ENCODE data around the gene ELK3. TPM values are rescaled to one million over a fixed set of nuclear protein-coding genes. Genes with fewer than 3 reads are reported as not detected.

The ELK3 gene
- total RNA-seq, 3 donors from 2014 or later: 33.8 to 43.1 (median 33.9) TPM

DNA sequence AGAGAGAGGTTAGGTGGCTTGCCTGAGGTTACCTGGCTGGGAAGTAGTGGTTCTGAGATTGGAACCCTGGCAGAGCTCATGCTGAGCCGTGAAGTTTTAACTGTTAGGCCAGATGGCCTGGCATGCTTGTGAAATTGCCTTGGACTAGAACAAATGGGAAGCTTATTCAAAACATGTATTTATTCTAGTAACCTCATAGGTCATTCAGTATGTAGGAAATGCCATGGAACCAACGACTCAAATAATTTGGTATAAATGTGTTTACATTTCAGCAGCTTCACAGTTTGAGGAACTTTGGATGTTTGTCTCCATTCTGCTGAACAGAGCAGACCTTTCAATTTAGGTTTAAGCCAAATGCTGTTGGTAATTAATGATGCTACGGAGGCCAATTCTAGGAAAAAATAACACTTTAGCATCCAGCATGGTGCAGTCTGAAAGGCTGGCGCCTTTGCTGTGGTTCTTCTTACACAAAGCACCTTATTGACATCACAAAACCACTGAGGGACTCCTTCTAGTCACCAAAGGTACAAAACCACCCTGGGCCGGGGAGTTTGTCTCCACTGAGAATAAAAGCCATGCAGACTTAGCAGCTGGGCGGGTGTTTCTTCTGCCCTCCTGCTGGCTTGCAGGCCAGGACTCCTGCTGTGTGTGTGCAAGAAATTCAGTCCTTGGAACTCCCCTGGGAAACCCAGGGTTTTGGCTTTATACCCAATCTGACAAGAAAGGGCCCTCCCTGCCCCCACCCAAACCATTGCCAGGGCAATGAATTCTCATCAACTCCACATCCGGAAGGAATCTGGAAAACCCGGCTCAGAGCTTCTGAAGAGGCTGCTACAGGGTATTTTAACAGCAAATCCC lies 64.2 kb downstream of the ELK3 start:
- peak in 1 of 2 donors; percentile 54 for ATAC-seq
- Mint-ChIP-seq H3K9me3 (no peaks in the 10 kb centered on the region), H3K27me3 (ENCODE audit: low read depth) (no peaks in the 10 kb centered on the region), H3K36me3 (ENCODE audit: insufficient read depth) (peaks cover 35% of the 10 kb centered on the region), H3K4me3 (no peak overlapping the region), H3K4me1 (ENCODE audit: low read depth) (peaks cover 16% of the 10 kb centered on the region)
- no peak for DNase-seq

DNA sequence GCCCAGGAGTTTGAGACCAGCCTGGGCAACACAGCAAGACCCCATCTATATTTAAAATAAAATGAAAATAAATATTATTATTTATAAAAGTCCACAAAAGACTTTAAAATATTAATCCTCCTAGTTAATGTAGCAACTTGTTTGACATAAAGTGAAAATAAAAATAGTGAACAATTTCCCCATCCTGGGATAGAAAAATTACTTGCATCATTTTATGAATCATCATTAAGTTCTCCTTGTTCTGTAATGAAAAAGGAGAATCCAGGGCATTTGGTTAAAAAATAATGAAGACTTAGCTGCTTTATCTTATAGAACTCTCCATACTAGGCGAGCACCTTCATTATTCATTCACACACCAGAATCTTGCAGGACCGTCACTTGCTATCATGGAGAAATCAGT lies 66.1 kb downstream of the ELK3 start:
- H3K27me3 Mint-ChIP-seq (ENCODE audit: low read depth): no peaks in the 10 kb centered on the region
- H3K4me1 Mint-ChIP-seq (ENCODE audit: low read depth): peaks cover 8% of the 10 kb centered on the region
- H3K36me3 Mint-ChIP-seq (ENCODE audit: insufficient read depth): peaks cover 35% of the 10 kb centered on the region
- no peak overlapping the region for H3K4me3 Mint-ChIP-seq
- DNase-seq (no peak), ATAC-seq (no peak)
- no peaks in the 10 kb centered on the region for H3K9me3 Mint-ChIP-seq

DNA sequence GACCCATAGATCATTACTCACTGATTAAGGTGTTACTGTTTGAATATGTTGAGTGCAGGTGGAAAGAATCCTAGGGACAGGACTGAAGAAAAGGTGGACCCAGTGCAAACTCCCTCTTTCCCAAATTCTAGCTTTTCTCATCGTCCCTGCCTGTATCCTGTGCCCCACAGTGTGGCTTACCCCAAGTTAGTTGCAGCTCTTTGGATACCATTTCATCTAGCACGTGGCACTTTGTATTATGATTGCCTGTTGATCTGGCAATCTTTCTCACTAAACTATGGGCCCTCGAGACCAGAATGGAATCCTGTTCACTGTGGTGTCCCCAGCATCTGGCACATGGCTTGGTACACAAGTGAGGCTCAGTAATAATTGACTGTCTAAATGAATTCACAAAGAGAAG lies 66.5 kb downstream of the ELK3 start:
- Mint-ChIP-seq H3K36me3 (ENCODE audit: insufficient read depth) (peaks cover 32% of the 10 kb centered on the region), H3K4me3 (no peak overlapping the region), H3K9me3 (no peaks in the 10 kb centered on the region), H3K4me1 (ENCODE audit: low read depth) (peaks cover 10% of the 10 kb centered on the region), H3K27me3 (ENCODE audit: low read depth) (no peaks in the 10 kb centered on the region)
- DNase-seq (no peak), ATAC-seq (no peak)

DNA sequence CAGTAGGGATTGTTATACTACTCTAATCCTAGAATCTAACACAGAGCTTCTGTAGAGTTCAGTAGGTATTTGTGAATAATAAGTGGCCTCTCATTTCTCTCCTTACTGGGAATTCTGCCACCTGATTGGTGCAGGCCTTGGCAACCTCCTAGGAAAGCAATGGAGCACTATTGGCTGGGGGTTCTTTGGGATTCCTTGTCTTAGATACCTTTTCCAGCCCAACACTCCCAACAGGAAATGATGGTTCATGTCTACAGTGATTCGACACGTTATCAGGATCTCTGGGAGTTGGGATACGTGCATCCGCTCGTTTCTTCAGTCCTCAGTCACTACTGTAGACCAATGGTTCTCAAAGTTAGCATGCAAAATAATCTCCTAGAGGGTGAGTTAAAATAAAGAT lies 67.4 kb downstream of the ELK3 start:
- DNase-seq (no peak), ATAC-seq (no peak)
- H3K9me3 Mint-ChIP-seq: no peaks in the 10 kb centered on the region
- no peak overlapping the region for H3K4me3 Mint-ChIP-seq
- H3K4me1 Mint-ChIP-seq (ENCODE audit: low read depth): peaks cover 14% of the 10 kb centered on the region
- no peaks in the 10 kb centered on the region for H3K27me3 Mint-ChIP-seq (ENCODE audit: low read depth)
- H3K36me3 Mint-ChIP-seq (ENCODE audit: insufficient read depth): peaks cover 34% of the 10 kb centered on the region

DNA sequence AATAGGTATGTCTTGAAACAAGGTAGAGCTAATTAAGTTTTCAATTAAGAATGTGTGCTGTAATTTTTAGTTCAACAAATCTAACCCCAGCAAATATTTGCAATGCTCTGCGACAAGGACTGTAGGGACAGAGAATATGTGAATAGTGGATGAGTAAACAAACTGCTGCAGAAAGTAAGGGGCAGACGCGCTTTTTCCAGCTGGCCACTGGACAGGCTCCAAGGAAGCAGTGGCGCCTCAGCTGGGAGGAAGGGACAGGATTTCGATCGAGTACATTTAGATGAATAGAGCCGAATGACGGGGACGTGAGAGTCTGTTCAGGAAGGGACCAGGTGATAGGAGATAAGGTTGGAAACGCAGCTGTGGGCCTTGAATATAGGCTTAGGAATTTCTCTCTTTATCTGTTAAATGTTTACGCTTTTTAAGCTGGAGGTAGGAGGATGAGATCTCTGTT lies 69.3 kb downstream of the ELK3 start:
- Mint-ChIP-seq H3K36me3 (ENCODE audit: insufficient read depth) (peaks cover 45% of the 10 kb centered on the region), H3K9me3 (no peaks in the 10 kb centered on the region), H3K27me3 (ENCODE audit: low read depth) (no peaks in the 10 kb centered on the region), H3K4me3 (no peak overlapping the region), H3K4me1 (ENCODE audit: low read depth) (peaks cover 19% of the 10 kb centered on the region)
- DNase-seq: no peak
- no peak for ATAC-seq

DNA sequence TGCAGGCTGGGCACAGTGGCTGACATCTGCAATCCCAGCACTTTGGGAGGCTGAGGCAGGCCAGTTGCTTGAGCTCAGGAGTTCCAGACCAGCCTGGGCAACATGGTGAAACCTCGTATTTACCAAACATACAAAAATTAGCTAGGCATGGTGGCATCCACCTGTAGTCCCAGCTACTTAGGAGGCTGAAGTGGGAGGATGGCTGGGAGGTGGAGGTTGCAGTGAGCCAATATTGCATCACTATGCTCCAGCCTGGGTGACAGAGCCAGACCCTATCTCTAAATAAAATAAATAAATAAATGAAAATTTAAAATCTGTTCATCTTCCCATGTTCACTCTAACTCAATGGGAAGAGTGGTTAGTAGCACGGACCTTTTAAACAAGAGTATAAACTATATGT lies 71.2 kb downstream of the ELK3 start:
- Mint-ChIP-seq H3K27me3 (ENCODE audit: low read depth) (no peaks in the 10 kb centered on the region), H3K9me3 (no peaks in the 10 kb centered on the region), H3K4me3 (no peak overlapping the region), H3K36me3 (ENCODE audit: insufficient read depth) (peaks cover 47% of the 10 kb centered on the region), H3K4me1 (ENCODE audit: low read depth) (peaks cover 20% of the 10 kb centered on the region)
- no peak for ATAC-seq
- DNase-seq: no peak

DNA sequence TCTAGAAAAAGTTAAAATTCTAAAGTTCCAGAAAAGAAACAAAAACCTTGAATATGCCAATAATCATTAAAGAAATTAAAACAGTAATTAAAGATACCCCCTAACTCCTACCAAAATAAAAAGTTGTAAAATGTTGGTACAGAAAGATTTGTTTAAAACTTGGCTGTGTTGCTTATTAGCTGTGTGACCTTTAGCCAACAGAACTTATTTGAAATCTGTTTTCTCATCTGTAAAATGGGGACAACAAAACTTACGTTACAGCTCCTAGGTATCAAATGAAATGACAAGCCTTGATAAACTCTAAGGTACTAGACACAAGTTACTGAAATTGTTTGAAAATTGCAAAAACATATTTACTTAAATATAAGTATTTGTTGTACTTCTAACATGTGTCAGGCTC lies 71.7 kb downstream of the ELK3 start:
- ATAC-seq (no peak), DNase-seq (no peak)
- H3K4me3 Mint-ChIP-seq: no peak overlapping the region
- peaks cover 20% of the 10 kb centered on the region for H3K4me1 Mint-ChIP-seq (ENCODE audit: low read depth)
- H3K9me3 Mint-ChIP-seq: no peaks in the 10 kb centered on the region
- peaks cover 46% of the 10 kb centered on the region for H3K36me3 Mint-ChIP-seq (ENCODE audit: insufficient read depth)
- H3K27me3 Mint-ChIP-seq (ENCODE audit: low read depth): no peaks in the 10 kb centered on the region

DNA sequence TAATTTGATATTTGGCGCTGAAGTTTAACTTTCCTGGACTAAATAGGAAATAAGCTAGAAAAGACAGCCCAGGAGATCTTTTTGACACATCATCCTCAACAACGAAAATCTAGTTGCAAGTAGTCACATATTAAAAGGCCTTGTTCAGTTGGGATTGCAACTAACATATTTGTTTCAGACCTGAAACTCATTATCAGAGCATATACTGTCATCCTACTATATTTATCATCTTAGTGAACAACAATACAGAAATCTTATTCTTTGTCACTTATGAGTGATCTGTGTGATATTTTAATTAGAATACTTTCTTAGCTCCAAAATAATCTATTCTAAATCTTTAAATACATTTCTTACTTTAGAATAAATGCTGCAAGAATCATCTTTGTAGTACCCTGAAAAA lies 72.1 kb downstream of the ELK3 start:
- Mint-ChIP-seq H3K4me3 (no peak overlapping the region), H3K9me3 (no peaks in the 10 kb centered on the region), H3K27me3 (ENCODE audit: low read depth) (no peaks in the 10 kb centered on the region), H3K36me3 (ENCODE audit: insufficient read depth) (peaks cover 42% of the 10 kb centered on the region), H3K4me1 (ENCODE audit: low read depth) (peaks cover 18% of the 10 kb centered on the region)
- no peak for ATAC-seq
- DNase-seq: no peak

DNA sequence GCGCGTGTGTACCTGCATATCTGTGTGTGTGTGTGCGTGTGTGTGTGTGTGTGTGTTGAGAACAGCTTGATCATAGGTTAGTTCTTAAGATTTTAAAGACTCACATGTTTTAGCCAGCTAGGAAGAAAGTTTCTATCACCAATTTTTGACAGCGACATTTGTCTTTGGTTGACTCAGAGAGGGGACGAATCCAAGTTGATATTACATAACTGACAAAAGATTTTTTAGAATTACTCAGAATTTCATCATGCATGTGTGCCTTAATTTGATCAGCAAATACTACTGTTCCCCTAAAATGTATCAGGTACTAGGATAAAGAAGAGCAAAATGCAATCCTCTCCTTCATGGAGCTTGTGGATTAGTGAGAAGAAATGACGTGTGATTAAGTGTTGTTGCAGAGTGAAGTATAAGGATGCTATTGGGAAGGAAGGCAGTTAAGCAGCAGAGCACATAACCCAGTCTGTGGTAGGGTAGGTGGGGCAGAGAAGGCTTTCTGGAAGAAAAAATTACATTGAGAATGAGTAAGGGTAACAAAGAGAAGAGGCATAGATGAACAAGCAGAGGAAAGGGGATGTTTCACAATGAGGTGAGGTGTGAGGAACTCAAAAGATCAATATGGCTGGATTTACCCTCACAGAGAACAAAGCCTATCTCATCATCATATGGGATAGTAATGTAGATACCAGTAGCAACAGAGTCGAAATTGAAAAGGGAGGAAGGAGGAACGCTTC lies 77.5 kb downstream of the ELK3 start:
- Mint-ChIP-seq H3K4me1 (ENCODE audit: low read depth) (peaks cover 25% of the 10 kb centered on the region), H3K27me3 (ENCODE audit: low read depth) (no peaks in the 10 kb centered on the region), H3K4me3 (no peak overlapping the region), H3K9me3 (no peaks in the 10 kb centered on the region), H3K36me3 (ENCODE audit: insufficient read depth) (peaks cover 43% of the 10 kb centered on the region)
- no peak for ATAC-seq
- DNase-seq: no peak

DNA sequence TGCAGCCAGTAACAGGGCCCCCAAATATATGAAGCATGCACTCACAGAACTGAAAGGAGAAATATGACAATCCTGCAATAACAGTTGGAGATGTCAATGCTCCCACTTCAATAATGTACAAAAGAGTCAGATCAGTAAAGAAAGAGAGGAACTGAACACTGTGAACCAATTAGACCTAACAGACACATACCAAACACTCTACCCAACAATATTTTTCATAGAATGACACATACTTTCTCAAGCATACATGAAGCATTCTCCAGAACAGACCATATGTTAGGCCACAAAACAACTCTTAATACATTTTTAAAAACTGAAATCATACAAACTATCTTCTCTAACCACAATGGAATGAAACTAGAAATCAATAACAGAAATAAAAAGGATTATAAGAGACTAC lies 80.2 kb downstream of the ELK3 start:
- H3K4me1 Mint-ChIP-seq (ENCODE audit: low read depth): peaks cover 20% of the 10 kb centered on the region
- DNase-seq (no peak), ATAC-seq (peak; percentile 78 to 84)
- peaks cover 43% of the 10 kb centered on the region for H3K36me3 Mint-ChIP-seq (ENCODE audit: insufficient read depth)
- no peaks in the 10 kb centered on the region for H3K27me3 Mint-ChIP-seq (ENCODE audit: low read depth)
- H3K4me3 Mint-ChIP-seq: no peak overlapping the region
- H3K9me3 Mint-ChIP-seq: no peaks in the 10 kb centered on the region

DNA sequence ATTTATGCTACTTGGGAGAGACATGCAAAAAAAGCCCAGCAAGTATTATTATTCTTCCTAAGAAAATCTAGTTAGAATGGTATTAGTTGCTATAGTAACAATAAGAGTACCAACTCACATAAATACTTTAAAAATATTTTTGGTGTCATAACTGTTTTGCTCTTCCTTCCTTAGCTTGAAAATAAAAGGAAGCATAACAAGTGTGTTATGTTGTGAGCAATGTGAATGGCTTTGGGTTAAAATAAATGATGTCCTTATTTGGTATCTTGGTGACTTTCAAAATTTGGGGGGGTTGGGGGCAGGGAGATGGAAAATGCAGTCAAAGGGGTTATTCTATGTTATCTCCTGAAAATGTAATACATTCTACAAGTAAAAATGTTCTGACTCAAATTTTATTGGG lies 91.0 kb downstream of the ELK3 start:
- ATAC-seq: no peak
- no peak overlapping the region for H3K4me3 Mint-ChIP-seq
- H3K27me3 Mint-ChIP-seq (ENCODE audit: low read depth): no peaks in the 10 kb centered on the region
- DNase-seq: no peak
- peaks cover 12% of the 10 kb centered on the region for H3K4me1 Mint-ChIP-seq (ENCODE audit: low read depth)
- H3K36me3 Mint-ChIP-seq (ENCODE audit: insufficient read depth): peaks cover 54% of the 10 kb centered on the region
- no peaks in the 10 kb centered on the region for H3K9me3 Mint-ChIP-seq

DNA sequence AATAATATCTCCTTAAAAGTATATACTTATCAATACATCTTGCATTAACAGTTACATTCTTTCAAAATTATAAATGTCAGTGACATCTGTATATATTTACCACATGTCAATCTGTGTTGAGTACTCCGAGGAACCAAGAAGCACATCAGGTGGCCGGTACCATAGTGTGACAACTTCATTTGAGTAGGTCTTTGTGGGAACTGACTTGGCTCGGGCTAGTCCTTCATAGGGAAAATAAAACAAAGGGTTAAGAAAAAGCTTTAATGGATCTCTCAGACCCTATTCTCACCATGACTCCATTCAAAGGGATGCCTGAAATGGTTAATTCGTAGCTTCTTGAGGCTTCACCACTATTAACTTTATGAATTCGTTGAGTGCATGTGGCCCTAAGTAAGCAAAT lies 94.9 kb downstream of the ELK3 start:
- DNase-seq (no peak), ATAC-seq (no peak)
- H3K36me3 Mint-ChIP-seq (ENCODE audit: insufficient read depth): peaks cover 48% of the 10 kb centered on the region
- no peak overlapping the region for H3K4me3 Mint-ChIP-seq
- H3K27me3 Mint-ChIP-seq (ENCODE audit: low read depth): no peaks in the 10 kb centered on the region
- H3K9me3 Mint-ChIP-seq: no peaks in the 10 kb centered on the region
- peaks cover 14% of the 10 kb centered on the region for H3K4me1 Mint-ChIP-seq (ENCODE audit: low read depth)

DNA sequence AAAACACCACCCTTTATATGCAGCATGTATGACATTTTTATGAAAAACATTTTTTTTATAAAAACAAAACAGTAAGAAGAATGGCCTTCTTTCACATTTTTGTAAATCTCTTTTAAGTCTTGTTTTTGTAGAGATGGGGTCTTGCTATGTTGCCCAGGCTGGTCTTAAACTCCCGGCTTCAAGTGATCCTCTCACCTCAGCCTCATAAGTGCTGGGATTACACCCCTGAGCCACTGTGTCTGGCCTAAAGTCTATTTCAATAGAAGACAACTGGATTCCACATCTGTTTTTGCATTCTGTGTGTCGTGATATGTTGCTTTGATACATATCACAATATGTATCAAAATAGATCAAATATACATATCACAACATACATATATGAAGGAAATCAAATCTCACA lies 98.9 kb downstream of the ELK3 start:
- no peak overlapping the region for H3K4me3 Mint-ChIP-seq
- H3K27me3 Mint-ChIP-seq (ENCODE audit: low read depth): no peaks in the 10 kb centered on the region
- ATAC-seq: no peak
- no peak for DNase-seq
- H3K4me1 Mint-ChIP-seq (ENCODE audit: low read depth): peaks cover 25% of the 10 kb centered on the region
- no peaks in the 10 kb centered on the region for H3K9me3 Mint-ChIP-seq
- peaks cover 34% of the 10 kb centered on the region for H3K36me3 Mint-ChIP-seq (ENCODE audit: insufficient read depth)

DNA sequence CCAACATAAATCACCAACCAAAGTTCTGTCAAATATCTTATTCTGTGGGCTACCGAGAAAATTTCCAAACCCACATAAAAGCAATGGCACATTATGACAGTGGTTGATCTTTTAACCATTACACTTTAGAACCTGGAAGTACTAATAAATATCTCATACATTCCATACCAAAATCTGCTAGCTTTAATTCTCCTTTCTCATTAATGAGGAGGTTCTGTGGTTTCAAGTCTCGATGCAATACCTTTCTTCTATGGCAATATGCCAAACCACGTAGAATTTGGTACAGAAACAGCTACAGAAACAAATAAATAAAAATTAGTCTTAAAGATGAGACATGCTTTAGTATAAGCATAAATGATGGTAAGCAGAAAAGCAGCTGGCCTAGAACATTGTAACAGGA lies 100.7 kb downstream of the ELK3 start:
- no peak for DNase-seq
- H3K27me3 Mint-ChIP-seq (ENCODE audit: low read depth): no peaks in the 10 kb centered on the region
- H3K4me3 Mint-ChIP-seq: no peak overlapping the region
- peaks cover 23% of the 10 kb centered on the region for H3K4me1 Mint-ChIP-seq (ENCODE audit: low read depth)
- peaks cover 28% of the 10 kb centered on the region for H3K36me3 Mint-ChIP-seq (ENCODE audit: insufficient read depth)
- no peaks in the 10 kb centered on the region for H3K9me3 Mint-ChIP-seq
- ATAC-seq: no peak

All from activated T-cell treated with anti-CD3 and anti-CD28 coated beads, Interleukin-2, amount 50 U/mL, for 4 hours (primary cell).